Body of pancreas (tissue), 4 donors: ENCODE data around the gene GRM3.

Experiments used
- POLR2A ChIP-seq, 3 donors: fragments of 450-650 bp; IDR thresholded peaks; one replicate each; pipeline ENCODE4 v1.6.1; 2016; ENCODE audit warnings: antibody characterized with exemption in 3 of 3, mild to moderate bottlenecking in 2 of 3
- TF ChIP-seq, protein P1 (sequence below), 7 experiments: fragments of 450-650 bp in 4 of 7; fragments of 200-600 bp in 3 of 7; sonication (generic) in 3 of 7; IDR thresholded peaks; one replicate each; pipeline ENCODE4 v1.5.1; 2016 to 2019; ENCODE audit warnings: antibody characterized with exemption in 7 of 7

DNA sequence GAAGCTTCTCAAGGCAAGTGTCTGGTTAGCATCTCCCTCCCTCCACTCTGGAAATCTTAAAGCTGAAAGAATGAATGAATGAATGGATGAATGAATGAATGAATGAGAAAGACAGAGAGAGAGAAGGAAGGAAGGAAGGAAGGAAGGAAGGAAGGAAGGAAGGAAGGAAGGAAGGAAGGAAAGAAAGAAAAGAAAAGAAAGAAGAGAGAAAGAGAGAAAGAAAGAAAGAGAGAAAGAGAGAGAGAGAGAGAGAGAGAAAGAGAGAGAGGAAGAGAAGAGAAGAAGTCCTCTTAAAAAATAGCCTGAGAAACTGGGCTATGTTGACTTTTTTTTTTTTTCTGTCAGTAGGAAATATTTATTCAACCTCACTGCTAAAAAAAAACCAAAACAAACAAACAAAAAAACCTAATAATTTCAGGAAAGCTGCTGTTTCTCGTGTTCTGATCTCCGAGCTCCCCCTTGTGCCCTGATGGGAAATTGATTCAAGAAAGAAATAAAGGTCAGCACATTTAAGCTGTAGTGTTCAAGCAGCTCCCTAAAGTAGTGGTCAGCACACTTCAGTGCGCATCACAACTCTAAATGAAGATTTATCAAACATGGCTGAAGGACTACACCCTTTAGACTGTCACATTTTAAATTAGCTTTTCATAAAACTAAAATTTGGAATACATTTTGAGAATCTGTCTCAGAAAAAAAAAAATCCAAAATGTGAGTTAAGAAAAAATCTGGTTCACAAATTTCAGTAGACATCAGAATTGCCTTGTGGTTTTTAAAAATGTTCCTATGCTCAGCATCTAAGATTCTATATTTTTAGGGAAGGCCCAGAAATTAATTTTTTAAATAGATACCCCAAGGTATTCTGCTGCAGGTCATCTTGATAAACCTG lies 261.5 kb downstream of the GRM3 start:
- TF ChIP-seq, protein P1, sequence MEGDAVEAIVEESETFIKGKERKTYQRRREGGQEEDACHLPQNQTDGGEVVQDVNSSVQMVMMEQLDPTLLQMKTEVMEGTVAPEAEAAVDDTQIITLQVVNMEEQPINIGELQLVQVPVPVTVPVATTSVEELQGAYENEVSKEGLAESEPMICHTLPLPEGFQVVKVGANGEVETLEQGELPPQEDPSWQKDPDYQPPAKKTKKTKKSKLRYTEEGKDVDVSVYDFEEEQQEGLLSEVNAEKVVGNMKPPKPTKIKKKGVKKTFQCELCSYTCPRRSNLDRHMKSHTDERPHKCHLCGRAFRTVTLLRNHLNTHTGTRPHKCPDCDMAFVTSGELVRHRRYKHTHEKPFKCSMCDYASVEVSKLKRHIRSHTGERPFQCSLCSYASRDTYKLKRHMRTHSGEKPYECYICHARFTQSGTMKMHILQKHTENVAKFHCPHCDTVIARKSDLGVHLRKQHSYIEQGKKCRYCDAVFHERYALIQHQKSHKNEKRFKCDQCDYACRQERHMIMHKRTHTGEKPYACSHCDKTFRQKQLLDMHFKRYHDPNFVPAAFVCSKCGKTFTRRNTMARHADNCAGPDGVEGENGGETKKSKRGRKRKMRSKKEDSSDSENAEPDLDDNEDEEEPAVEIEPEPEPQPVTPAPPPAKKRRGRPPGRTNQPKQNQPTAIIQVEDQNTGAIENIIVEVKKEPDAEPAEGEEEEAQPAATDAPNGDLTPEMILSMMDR (IDR thresholded peaks at IDR 0.05): peak; percentile 35 to 84 (median 68)
- no peak for TF ChIP-seq POLR2A (IDR thresholded peaks at IDR 0.05)
